B cell (primary cell): ENCODE data around the gene DIPK1A. TPM values are rescaled to one million over a fixed set of nuclear protein-coding genes. Genes with fewer than 3 reads are reported as not detected.

Experiments
- ATAC-seq: fragments of 200-7000 bp; cut with Tn5 transposase; one replicate; pipeline ENCODE4 v1.10.0; 2021; ENCODE audit warnings: low read depth, mild to moderate bottlenecking, moderate number of reproducible peaks, moderate library complexity
- CTCF ChIA-PET: fragments of 350-600 bp; sonication (Branson Sonifier 250); formaldehyde crosslinking; loops from one replicate; lab custom pipeline; 2021; ENCODE audit warnings: antibody characterized with exemption, inconsistent platforms; lab: Charles Lee
- POLR2A ChIA-PET: fragments of 350-600 bp; sonication (Branson Sonifier 250); formaldehyde crosslinking; loops from one replicate; lab custom pipeline; 2021; ENCODE audit warnings: antibody characterized with exemption; lab: Charles Lee
- DNase-seq: peaks from one replicate; pipeline ENCODE4 v3.0.0; 2013
- H2AFZ ChIP-seq: 2 replicates; pipeline ENCODE4 v1.6.1; 2012; ENCODE audit warnings: mild to moderate bottlenecking, low read depth, low read length; ENCODE audit not compliant: insufficient read depth, poor library complexity, severe bottlenecking
- H3K27ac ChIP-seq, 2 donors: 1 replicate in 1 of 2; 2 replicates in 1 of 2; pipeline ENCODE4 v1.5.1; 2012 to 2013; ENCODE audit warnings: low read length in 2 of 2, mild to moderate bottlenecking in 2 of 2, moderate library complexity in 1 of 2
- H3K27me3 ChIP-seq, 4 experiments: fragments of 200-600 bp in 1 of 4; sonication (generic) in 1 of 4; replicated peaks in 1 of 4; 1 replicate in 2 of 4; 2 replicates in 2 of 4; pipeline versions ENCODE4 v1.6.1 to v1.7.0; 2013 to 2016; ENCODE audit warnings: low read length in 3 of 4, mild to moderate bottlenecking in 2 of 4, mixed read lengths in 1 of 4, moderate library complexity in 1 of 4; ENCODE audit not compliant: insufficient read depth in 4 of 4, control insufficient read depth in 3 of 4; ENCODE audit errors: control extremely low read depth in 1 of 4
- H3K36me3 ChIP-seq, 2 experiments: replicated peaks in 1 of 2; 1 replicate in 1 of 2; 2 replicates in 1 of 2; pipeline versions ENCODE4 v1.6.1 to v1.7.1; 2013; ENCODE audit warnings: low read length in 1 of 2; ENCODE audit not compliant: insufficient read depth in 2 of 2, control insufficient read depth in 1 of 2; ENCODE audit errors: control extremely low read depth in 1 of 2, extremely low read depth in 1 of 2
- H3K4me1 ChIP-seq, 2 donors: fragments of 200-600 bp in 1 of 2; sonication (generic) in 1 of 2; 1 replicate in 1 of 2; 2 replicates in 1 of 2; pipeline versions ENCODE4 v1.5.1 to v1.6.1; 2013 to 2017; ENCODE audit warnings: low read length in 2 of 2; ENCODE audit not compliant: control insufficient read depth in 2 of 2, insufficient read depth in 2 of 2
- H3K4me2 ChIP-seq: replicated peaks from 2 replicates; pipeline ENCODE3; 2012; ENCODE audit warnings: mild to moderate bottlenecking, low read depth, low read length; ENCODE audit not compliant: poor library complexity, severe bottlenecking
- H3K4me3 ChIP-seq, 5 experiments: fragments of 200-600 bp in 1 of 5; sonication (generic) in 1 of 5; 1 replicate in 3 of 5; 2 replicates in 2 of 5; pipeline versions ENCODE4 v1.5.1 to v1.7.0; 2011 to 2016; ENCODE audit warnings: low read length in 4 of 5, mild to moderate bottlenecking in 4 of 5, low read depth in 2 of 5, control low read depth in 1 of 5, moderate library complexity in 1 of 5; ENCODE audit not compliant: insufficient read depth in 1 of 5; ENCODE audit errors: control extremely low read depth in 1 of 5, extremely low read depth in 1 of 5
- H3K79me2 ChIP-seq: fragments of 200-600 bp; sonication (generic); one replicate; pipeline ENCODE4 v1.6.0; 2016; ENCODE audit warnings: low read length; ENCODE audit not compliant: control insufficient read depth, insufficient read depth
- H3K9ac ChIP-seq: fragments of 200-600 bp; sonication (generic); 2 replicates; pipeline ENCODE4 v1.6.1; 2017; ENCODE audit warnings: mild to moderate bottlenecking, low read length, moderate library complexity
- H3K9me3 ChIP-seq, 3 donors: one replicate each; pipeline versions ENCODE4 v1.6.1 to v1.7.1; 2013; ENCODE audit warnings: low read length in 2 of 3; ENCODE audit not compliant: control insufficient read depth in 2 of 3, insufficient read depth in 1 of 3; ENCODE audit errors: control extremely low read depth in 1 of 3
- H4K20me1 ChIP-seq: 2 replicates; pipeline ENCODE4 v1.6.0; 2012; ENCODE audit warnings: mild to moderate bottlenecking, low read length; ENCODE audit not compliant: insufficient read depth, control insufficient read depth, poor library complexity, severe bottlenecking
- H3K27ac Mint-ChIP-seq: one replicate; pipeline ENCODE4 v1.8.0; 2021; ENCODE audit warnings: mixed read lengths
- H3K27me3 Mint-ChIP-seq: one replicate; pipeline ENCODE4 v1.8.0; 2021; ENCODE audit warnings: mixed read lengths
- H3K4me1 Mint-ChIP-seq: one replicate; pipeline ENCODE4 v1.8.0; 2021; ENCODE audit warnings: mixed read lengths
- H3K4me3 Mint-ChIP-seq: one replicate; pipeline ENCODE4 v1.8.0; 2021; ENCODE audit warnings: mixed read lengths
- H3K9me3 Mint-ChIP-seq: one replicate; pipeline ENCODE4 v1.8.0; 2022; ENCODE audit warnings: mixed read lengths; ENCODE audit not compliant: insufficient read depth
- EZH2 ChIP-seq: IDR thresholded peaks from 2 replicates; pipeline ENCODE4 v1.6.1; 2012; ENCODE audit warnings: borderline replicate concordance, low read depth, mild to moderate bottlenecking, moderate library complexity, low read length; ENCODE audit not compliant: insufficient read depth, poor library complexity, severe bottlenecking
- WGBS: methylation state at CpG from one replicate; pipeline ENCODE4 v1.1.5; 2013; ENCODE audit warnings: missing lambda C conversion rate; ENCODE audit not compliant: insufficient coverage; 5-methylcytosine and 5-hydroxymethylcytosine counted together
- intact Hi-C: fragments of 100-400 bp; cut with micrococcal nuclease; formaldehyde crosslinking; loops from one replicate; pipeline ENCODE4 v1.10.0; 2022
- polyA plus RNA-seq: library from polyadenylated mRNA; depleted of rRNA; stranded (reverse); fragments of >200 nt; gene quantifications from 2 replicates; pipeline ENCODE4 v1.2.3, GENCODE V29; 2012
- total RNA-seq, 2 donors: library from RNA; stranded (reverse); fragments of 120-200 nt in 1 of 2; gene quantifications; 1 replicate in 1 of 2; 2 replicates in 1 of 2; pipeline versions ENCODE4 v1.2.3 to v1.2.4, GENCODE V29; 2013 to 2022
- TF ChIP-seq, protein P1 (sequence below): fragments of 200-600 bp; IDR thresholded peaks from one replicate; pipeline ENCODE4 v1.8.0; 2022; ENCODE audit warnings: antibody characterized with exemption, mild to moderate bottlenecking

Gene DIPK1A
- total and polyA plus RNA-seq, 2 donors (not counting 1 experiment from before 2014, with no cell fraction given) = 10.7 to 22.7 TPM

DNA sequence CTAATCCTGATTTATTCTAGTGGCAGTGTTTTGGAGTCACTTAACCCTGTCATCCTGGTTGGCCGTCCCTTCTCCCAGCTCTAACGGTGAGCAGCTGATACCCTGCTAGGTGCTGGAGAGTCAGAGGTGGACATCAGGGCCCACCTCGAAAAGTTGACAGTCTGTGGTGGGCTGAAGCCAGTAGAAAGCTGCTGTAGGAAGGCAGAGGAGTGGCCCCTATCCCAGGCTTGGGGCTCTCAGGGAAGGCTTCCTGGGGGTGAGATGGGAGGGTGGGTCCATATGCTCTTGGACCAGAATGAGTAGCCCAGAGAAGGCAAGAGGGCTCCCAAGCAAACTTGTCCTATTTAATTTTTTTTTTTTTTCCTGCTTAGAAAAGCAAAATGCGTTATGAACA lies 129.9 kb downstream of the DIPK1A start:
- WGBS = 65% methylated on average over 4 of the region's 4 CpGs
- H3K27me3 ChIP-seq = no peaks in the 10 kb centered on the region
- Mint-ChIP-seq H3K27me3 (no peaks in the 10 kb centered on the region), H3K4me3 (peak overlapping the region; percentile 100), H3K9me3 (no peaks in the 10 kb centered on the region), H3K27ac (peak overlapping the region; percentile 100), H3K4me1 (peaks cover 45% of the 10 kb centered on the region)
- H3K36me3 ChIP-seq = peaks cover 2 to 32% of the 10 kb centered on the region in 2 experiments
- ATAC-seq (no peak), DNase-seq (no peak)
- no peaks in the 10 kb centered on the region for H3K9me3 ChIP-seq
- ChIA-PET CTCF (interaction anchor here (1.0 to 3.5 kb wide), 15 partner anchors 12 to 521 kb away, joined by 3 to 27 read pairs (median 5); partner anchors contain the start of genes DIPK1A, DR1, EVI5 and MTF2), POLR2A (interaction anchor here (0.7 to 1.7 kb wide), 6 partner anchors 46 to 248 kb away, joined by 3 to 17 read pairs (median 4); partner anchors contain the start of genes DIPK1A, EVI5 and MTF2)
- H3K4me3 ChIP-seq = peak overlapping the region in 3 of 5 experiments; percentile 84 to 98 (median 98)
- H2AFZ ChIP-seq = peak overlapping the region; percentile 81
- peaks cover 25 to 28% of the 10 kb centered on the region in 2 donors for H3K4me1 ChIP-seq
- H4K20me1 ChIP-seq = peaks cover 14% of the 10 kb centered on the region
- H3K79me2 ChIP-seq = peaks cover 45% of the 10 kb centered on the region
- no peak overlapping the region for H3K27ac ChIP-seq
- peak overlapping the region; percentile 99 for H3K9ac ChIP-seq
- no peak for TF ChIP-seq EZH2
- TF ChIP-seq, protein P1, sequence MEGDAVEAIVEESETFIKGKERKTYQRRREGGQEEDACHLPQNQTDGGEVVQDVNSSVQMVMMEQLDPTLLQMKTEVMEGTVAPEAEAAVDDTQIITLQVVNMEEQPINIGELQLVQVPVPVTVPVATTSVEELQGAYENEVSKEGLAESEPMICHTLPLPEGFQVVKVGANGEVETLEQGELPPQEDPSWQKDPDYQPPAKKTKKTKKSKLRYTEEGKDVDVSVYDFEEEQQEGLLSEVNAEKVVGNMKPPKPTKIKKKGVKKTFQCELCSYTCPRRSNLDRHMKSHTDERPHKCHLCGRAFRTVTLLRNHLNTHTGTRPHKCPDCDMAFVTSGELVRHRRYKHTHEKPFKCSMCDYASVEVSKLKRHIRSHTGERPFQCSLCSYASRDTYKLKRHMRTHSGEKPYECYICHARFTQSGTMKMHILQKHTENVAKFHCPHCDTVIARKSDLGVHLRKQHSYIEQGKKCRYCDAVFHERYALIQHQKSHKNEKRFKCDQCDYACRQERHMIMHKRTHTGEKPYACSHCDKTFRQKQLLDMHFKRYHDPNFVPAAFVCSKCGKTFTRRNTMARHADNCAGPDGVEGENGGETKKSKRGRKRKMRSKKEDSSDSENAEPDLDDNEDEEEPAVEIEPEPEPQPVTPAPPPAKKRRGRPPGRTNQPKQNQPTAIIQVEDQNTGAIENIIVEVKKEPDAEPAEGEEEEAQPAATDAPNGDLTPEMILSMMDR = no peak
- peak overlapping the region; percentile 87 for H3K4me2 ChIP-seq
- intact Hi-C loops = loop anchor here (5.0 to 10.0 kb wide), 2 partner anchors 534 to 1073 kb away; partner anchors contain the start of genes GCLM, GLMN and RPAP2

GRCh38 chr1:92826792-92827191 lies 134.5 kb downstream of the DIPK1A start:
- H3K27me3 ChIP-seq = no peaks in the 10 kb centered on the region
- ChIA-PET CTCF (no interaction called here), POLR2A (no interaction called here)
- no CpG with 5 or more reads among the region's 6 CpGs for WGBS
- ATAC-seq (no peak), DNase-seq (no peak)
- peaks cover 2% of the 10 kb centered on the region for H3K79me2 ChIP-seq
- H3K9me3 ChIP-seq = no peaks in the 10 kb centered on the region
- Mint-ChIP-seq H3K4me3 (no peak overlapping the region), H3K27me3 (no peaks in the 10 kb centered on the region), H3K27ac (no peak overlapping the region), H3K9me3 (no peaks in the 10 kb centered on the region), H3K4me1 (peaks cover 2% of the 10 kb centered on the region)
- no peak overlapping the region for H3K4me3 ChIP-seq
- H3K4me1 ChIP-seq = peaks cover 0 to 5% of the 10 kb centered on the region in 2 donors
- H3K4me2 ChIP-seq = no peak overlapping the region
- intact Hi-C loops = no loop called here
- H3K27ac ChIP-seq = no peak overlapping the region
- H2AFZ ChIP-seq = no peak overlapping the region
- H3K36me3 ChIP-seq = no peaks in the 10 kb centered on the region
- TF ChIP-seq EZH2 = no peak
- no peaks in the 10 kb centered on the region for H4K20me1 ChIP-seq
- no peak overlapping the region for H3K9ac ChIP-seq
